GM19455 (cell line): ENCODE data around the gene FADS6.
"Not testable (repeated sequence)": the region's sequence is repeated elsewhere in the genome, so short reads cannot be mapped to it uniquely, and the experiment has no call there.

Source experiments
- ATAC-seq: cut with Tn5 transposase; IDR thresholded peaks from one replicate; pipeline ENCODE4 v1.9.1; 2021; ENCODE audit not compliant: unreplicated experiment

Gene FADS6

DNA sequence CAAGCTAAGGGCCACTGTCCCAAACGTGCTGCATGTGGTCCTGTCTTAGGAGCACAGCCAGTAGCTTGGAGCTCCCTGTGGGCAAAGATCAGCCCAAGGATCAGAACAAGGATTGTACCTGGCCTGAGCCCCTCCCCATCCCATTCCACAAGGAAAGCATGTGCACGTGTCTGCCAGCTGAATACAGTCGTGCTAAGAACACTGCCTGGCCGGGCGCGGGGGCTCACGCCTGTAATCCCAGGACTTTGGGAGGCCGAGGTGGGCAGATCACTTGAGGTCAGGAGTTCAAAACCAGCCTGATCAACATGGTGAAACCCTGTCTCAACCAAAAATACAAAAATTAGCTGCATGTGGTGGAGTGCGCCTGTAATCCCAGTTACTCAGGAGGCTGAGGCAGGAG lies 23.4 kb downstream of the FADS6 start:
- not testable (repeated sequence) for ATAC-seq

DNA sequence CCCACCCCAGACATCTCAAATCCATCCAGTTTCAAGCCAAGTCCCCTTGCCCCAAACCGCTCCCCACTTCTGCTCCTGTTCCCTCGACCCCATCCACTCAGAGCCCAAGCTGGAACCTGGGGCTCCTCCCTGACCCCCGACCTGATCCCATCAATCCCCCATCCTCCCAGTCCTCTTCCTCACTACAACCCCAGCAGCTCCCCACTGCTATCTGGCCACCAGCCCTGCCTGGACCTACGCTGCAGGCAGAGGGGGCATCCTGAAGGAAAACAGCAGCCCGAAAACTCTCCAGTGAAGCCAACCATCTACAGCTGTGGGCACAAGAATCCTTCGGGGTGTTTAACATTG lies 24.6 kb downstream of the FADS6 start:
- ATAC-seq, result no peak

DNA sequence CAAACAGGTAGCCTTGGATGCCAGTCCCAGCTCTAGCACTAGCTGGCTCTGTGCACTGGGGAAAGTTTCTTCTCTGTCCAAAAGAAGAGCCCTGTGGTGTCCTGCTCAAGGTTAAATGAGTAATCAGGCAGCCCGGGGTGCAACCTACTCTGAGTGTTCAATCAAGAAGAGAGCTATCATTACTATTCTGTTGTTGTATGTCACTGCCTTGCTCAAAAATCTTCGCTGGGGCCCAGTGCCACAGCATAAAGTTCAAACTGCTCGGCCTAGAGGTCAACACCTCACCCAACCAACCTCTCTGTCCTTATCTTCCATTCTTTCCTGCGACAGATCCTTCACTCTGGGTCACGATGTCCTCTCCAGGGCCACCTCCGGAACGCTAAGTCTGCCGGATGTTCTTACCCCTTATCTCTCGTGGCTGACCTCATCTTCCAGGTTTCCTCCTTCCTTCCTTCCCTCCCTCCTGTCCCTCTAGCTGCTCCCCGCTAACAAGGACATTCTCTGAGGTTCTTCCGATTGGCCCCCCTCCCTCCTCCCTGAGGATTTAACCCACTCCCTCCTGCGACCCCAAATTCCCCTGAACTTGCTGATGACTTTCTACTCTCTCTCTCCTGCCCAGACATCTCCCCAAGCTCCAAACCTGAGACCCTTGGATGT lies 25.1 kb downstream of the FADS6 start:
- no peak for ATAC-seq

DNA sequence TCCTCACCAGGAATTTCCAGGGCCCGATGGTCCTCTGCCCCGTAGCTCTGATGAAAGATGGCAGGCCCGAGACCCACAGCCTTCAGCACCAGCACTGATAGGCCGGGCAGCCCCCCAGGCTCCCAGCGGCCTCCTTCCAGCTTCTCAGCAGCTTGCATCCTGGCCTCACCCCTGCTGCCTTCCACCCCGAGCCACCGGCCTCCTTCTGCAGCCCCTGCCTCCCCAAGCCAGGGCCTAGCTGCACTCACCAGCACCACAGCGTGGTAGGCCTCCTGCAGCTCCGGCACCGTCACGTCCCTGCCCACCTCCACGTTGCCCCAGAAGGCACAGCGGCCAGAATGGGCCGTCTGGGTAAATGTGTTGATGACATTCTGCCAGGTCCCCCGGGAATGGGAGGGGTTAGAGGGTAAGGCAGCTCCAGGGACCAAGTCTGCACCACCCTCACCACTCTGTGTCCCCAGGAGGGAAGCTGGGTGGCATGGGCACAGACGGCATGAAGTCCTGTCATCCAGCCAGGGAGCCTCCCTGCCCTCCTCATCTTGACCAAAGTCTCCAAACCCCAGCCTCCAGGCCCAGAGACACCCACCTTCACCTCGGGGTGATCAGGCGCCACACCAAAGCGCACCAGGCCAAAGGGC lies 27.1 kb downstream of the FADS6 start:
- no peak for ATAC-seq

DNA sequence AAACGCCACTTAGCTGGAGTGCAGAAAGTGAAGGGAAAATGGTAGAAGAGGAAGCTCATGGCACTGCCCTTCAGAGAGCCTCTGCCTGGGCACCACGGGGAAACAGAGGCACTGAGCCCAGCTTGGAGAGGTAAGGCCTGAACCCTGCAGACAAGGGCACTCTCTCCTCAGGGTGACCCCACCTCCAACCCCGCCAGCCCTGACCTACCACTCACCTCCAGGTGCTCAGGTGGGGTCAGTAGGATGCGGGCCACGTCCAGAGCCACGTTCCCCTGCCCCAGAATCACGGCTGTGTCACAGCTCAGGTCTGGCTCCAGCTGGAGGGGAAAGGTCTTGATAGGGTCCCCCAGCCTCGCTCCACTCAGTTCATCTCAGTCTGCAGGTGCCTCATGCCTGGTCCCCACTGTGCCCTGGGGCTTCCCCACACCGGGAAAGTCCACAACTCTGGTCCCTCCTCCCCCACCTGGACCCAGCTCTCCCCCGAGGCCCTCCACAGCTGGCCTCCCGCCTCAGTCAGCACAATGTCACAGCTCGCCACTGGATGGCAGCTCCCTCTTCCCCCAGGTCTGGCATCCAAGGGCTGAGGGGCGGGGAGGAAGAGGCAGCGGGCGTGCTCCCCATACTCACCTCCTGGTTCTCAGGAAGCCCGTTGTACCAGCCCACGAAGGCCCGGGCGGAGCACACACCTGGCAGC lies 27.8 kb downstream of the FADS6 start:
- ATAC-seq, result no peak

DNA sequence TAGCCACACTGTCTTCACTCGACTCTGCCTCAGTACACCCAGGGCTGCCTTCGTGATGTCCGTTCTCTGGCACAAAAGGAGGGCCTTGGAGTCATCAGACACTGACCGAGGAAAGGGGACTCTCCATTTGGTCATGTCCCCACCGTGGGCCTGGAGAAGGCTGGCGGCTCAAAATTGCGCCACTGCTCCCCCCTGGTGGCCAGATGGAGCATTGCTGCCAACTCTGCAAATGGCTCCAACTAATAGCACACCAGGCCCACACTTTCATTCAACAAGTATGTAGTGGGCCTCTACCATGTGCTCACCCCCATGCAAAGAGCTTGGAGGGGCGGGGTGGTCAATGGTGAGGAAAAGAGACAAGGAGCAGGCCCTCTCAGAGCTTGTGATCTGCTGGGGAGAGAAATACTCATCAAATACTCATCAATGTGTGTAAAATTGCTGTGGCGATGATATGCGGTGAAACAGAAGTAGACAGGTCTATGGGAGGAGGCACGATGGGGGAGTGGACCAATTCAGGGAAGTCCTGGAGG lies 28.5 kb downstream of the FADS6 start:
- ATAC-seq, result no peak

DNA sequence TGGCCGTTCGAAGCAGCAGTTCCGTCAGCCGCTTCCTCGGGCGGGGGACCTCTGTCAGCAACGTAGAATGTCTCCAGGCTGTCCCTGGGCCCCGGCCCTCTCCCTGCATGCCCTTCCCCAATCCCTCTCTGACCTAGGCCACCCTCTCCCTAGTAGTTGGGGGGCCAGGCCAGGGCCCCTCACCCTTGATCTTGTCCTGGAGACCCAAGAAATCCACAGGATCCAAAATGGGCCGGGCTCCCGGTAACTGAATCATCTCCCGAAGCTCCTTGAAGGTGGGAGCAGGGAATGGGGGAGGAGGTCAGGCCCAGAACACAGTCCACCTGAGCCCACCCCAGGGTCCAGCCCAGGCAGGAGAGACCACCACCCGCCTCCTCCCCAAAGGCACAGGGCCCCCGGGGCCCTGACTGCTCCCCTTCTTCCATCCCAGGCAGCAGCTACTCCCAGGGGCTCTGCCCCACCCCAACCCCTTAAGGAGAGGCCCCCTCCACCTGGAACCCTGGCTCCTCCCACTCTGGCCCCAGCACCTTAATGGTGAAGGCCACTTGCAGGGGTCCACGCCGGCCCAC lies 29.1 kb downstream of the FADS6 start:
- ATAC-seq, result no peak

DNA sequence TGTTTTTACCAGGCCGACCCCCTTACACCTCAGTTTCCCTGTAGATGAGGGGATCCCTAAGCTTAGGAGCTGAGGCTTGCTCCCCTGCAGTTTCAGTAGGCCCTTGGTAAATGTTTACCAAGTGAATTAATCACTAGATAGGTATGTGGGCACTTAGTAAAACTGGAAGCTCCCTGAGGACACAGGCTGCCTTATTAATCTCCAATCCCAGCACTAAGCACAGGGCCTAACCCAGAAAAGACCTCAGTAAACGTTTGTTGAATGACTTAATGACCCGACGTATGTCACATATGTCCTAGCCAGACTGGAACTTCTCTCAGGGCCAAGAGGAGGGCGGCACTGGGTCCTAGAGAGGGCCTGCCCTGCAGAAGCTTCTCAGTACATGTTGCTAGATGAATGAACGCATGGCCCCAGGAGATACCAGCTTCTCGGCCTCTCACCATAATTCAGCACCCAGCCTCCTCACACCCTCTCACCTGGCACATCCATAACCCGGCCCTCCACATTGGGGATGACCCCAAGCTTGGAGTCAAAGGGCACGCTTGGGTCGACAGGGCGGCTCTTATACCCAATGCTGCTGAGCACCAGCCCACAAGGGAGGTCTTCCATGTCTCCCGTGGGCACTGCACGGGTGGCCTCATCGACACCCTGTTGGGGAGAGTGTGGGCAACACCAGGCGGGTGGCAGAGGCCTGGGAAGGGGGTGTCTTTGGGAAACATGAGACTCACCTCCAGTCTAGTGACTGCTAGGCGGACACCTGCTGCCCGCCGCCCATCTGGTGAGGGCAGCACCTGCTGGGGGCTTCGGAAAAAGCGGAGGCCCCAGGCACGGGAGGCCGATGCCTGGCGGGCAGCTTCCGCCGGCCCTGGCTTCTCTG lies 29.8 kb downstream of the FADS6 start:
- ATAC-seq, result no peak

DNA sequence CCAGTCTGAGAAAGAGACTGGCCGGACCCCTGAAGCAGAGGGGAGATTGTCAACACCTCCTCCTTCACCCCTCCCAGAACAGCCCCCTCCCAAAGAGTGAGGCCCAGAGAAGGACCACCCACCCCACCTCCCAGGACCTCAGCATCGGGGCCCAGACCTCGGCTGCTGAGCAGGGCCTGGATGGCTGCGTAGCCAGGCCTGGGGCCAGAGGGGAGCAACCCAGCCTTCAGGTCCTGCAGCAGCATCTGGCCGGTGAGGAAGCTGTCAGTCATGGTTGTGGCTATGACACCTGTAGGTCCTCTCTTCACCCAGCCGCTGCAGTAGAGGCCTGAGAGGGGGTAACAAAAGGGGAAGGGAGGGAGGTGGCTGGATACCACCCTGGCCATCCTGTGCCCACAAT lies 30.5 kb downstream of the FADS6 start:
- no peak for ATAC-seq

DNA sequence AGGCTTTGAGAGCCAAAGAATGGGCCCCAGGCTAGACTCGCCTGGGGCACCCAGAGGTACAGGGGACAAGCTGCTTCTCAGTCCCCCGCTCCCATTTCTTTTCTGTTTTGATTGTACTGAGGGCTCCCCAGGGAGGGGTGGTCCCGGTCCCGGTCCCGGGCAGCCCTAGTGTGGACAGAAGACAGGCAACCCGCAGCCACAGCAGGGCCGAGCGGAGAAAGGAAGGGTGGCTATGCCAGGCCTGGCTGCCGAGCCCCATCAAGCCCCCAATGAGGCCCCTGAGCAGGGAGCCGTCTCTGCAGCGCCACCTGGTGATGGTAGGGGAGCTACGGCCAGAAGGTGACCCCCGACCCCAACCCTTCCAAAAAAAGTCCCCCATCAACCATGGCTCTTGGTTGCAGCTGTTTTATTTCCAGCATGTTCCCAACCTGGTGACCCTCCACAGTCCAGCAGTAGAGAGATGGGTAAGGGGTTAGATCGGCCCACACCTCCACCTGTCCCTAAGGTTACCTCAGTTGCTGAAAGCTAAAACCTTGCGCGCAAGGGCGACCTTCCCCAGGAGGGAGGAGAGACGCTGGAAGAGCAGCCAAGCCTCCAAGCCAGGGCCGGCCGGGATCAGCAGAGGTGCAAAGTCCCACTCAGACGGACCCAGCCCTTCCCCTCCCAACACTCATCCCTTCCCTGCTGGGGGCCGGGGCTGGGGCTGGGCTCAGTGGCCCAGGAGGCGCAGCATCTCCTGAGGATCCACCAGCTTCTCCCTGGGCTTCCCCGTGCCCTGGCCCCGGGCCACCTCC lies 31.1 kb downstream of the FADS6 start:
- ATAC-seq, result no peak

DNA sequence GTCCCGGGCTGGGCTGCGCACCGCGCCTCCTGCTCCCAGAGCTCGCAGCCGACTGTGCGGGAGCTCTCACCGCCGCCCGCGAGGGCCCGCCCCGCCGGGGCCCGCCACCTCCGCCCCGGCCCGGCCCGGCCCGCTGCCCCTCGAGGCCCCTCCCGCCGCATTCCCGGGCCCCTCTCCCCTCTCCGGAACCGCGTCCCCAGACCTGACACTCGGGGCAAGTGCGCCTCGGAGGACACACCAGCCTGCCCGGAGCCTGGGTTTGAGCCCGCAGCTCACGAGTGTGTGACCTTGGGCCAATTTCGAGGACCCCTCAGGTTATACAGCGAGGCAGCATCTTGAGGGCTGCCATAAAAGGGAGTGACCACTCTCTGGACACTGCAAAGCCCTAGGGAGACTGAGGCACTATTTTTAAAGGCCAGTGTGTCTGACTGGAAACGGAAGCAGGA lies 31.7 kb downstream of the FADS6 start:
- no peak for ATAC-seq

DNA sequence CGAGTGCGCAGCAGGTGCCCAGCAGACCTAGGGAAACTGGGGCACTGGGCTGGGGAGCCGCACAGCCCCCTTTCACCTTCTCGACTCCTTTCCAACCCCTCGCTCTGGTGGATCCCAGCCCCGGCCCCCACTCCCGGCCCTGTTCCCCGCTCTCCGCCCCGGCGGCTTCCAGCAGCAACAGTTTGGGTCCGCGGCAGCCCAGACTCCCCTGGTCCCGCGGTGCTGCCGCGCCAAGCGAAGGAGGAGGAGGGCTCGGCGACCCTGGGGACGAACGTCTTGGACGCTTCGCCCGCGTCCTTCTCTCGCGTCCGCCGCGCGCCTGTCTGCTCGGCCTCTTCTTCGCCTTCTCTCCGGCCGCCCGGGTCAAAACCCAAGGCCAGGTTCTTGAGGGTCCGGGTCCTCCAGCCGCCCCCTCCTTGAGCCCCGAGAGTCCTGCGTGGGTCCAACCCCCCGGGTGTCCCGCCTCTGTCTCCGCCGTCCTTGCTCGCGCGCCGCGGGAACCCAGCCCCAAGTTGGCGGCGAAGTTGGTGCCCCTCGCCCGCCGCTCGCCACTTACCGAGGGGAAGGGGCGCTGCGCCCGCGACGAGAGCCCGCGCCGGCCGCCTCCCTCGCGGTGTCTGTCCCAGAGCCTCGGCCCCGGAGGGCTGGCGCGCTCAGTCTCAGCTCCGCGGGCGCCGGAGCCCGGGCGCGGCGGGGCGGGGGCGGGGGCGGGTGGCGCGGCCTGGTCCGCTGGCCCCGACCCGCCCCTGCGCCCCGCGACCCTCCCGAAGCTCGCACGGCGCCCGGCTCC lies 32.4 kb downstream of the FADS6 start:
- no peak for ATAC-seq

DNA sequence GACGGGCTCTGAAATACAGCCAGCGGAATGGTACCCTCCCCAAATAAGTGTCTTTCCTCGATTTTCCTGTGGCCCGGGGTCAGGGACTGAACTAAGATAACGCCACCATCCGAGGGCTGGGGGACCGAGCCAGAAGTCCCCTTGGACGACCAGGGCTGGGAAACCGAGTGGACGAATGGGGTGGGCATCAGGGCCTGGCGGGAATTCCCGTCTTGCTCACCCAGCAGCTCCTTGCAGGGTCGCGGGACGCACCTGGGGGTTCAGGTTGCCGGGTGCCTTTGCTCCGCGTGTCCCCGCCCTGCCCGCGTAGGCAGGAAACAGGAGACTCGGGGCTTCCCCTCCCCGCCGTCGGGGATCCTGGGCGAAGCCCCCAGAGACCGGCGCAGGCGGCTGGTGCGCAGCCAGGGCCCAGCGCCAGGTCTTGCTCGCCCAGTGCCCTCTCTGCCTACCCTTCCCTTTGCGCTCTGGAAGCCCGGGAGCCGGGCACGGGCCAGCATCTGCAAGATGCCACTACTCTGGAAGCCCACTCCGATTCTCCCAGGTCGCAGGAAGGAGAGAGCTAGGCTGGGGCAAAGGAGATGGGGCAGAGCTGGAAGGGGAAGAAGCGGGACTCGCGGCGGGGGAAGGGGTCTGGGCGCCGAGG lies 33.1 kb downstream of the FADS6 start:
- ATAC-seq, result no peak

DNA sequence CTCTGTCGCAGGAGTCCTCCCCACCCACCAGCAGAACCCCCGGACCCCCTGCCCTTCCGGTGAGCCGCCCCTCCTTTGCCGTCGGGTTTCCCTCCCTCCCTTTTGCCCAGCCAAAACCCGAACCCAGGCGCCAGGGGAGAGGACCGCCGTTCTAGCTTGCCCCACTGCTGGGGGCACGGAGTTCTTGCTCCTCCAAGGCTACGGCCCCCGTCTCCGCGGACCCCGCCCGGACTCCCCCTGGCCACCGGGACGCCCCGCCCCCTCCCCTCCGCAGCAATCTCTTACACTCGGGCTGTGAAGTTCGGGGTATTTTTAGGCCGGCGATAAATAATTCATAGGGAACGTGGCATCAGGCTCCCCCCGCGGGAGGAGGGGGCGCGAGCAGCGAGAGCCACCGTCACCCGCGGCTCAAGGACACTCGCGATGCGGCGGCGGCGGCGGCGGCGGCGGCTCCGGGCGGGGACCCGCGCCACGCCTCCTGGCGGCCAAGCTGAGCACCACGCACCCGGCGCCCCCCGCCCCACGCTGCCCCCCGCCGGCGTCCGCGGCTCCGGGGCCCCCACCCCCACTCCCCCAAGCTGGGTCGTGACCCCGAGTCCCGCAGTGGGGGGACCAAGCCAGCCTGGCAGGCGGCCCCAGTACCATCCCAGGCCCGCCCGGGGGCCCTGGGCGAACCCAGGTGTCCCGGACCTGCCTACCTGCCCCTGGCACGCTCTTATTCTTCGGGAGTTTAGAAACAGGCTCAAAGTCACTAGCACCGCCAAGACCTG lies 33.8 kb downstream of the FADS6 start, which contains the start of gene GRIN2C:
Gene GRIN2C, minus strand, starts transcription at position 427 of the 770 bp plus-strand sequence. CDS start 4,793 bp downstream, outside the sequence.
- ATAC-seq, result no peak

DNA sequence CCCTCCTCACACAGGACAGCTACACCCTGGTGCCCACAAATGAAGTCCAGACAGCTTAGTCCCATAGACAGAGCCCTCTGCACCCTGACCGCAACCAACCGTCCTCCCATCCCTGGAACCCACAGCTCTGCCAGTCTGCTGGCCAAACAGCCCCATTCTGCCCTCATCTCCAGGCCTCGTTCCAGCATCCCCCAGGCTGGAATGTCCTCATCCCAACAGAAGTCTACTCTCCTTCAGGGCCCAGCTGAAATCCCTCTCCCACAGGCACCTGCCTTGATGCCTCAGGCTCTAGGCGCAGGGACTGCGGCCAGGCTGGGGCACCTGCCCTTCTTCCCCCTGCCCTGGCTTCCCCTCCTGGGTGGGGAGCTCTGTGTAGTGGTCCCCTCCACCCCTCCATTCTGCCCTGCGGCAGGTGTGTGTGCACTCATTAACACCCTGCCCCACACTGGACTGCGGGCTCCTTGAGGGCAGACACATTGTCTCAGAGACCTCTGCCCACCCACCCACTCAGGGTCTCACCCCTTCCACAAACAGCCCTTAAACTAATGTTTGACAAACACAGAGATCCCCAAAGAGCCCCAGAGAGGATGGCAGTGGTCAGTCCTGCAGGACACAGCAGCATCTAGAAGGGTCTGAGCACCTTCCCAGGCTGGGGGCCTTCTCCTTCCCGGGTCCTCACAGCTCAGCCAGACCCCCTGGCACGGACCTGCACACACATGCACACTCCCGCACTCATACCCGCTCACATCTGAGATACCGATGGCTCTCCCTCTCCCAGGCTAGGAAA lies 34.6 kb downstream of the FADS6 start:
- no peak for ATAC-seq

DNA sequence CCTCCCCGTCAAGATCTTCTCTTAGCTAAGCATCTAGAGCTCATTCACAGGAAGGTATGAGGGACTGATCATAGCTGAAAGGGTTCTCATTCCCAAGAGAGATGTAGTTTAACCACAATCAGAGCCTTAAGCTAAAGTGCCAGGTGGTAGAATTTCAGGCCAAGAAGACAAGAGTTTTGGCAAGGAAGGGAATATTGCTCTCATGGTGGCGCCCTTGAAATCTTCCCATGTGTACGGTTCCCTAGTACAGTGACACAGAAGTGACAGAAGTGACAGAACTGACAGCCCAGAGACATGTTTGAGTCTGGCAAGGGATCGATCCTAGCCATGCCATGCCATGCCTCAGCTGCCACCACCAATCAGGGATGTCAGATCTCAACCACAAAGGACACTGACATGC lies 36.2 kb downstream of the FADS6 start:
- ATAC-seq, result no peak

DNA sequence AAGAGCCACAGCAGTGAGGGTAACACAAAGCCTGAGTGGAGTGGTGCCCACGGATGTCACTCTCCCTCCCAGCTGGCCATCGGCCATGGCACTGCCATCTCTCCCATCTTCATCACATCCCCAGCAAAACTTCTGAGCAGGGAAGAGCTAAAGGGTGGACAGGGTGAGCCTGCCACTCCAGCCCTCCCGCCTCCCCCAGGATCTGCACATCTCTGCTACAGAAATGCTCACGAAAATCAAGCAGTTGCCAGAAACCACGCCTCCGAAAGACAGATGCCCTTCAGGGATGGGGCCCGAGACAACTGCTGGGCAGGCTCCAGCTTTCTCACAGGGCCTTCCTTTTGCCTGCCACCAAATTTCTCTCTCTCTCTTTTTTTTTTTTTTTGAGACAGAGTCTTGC lies 37.3 kb downstream of the FADS6 start:
- no peak for ATAC-seq
